HCEC 1CT (cell line): ENCODE results near the gene BIRC7.

Experiments
- DNase-seq: peaks from one replicate; pipeline ENCODE4 v3.0.0-alpha.2; 2017

BIRC7 gene

GRCh38 chr20:63268671-63269439 lies 33.1 kb downstream of the BIRC7 start:
- DNase-seq = no peak

- no peak for DNase-seq
Observed at GRCh38 chr20:63269724-63270123, 34.0 kb downstream of the BIRC7 start.

- DNase-seq = no peak
Observed at GRCh38 chr20:63270606-63271325, 35.1 kb downstream of the BIRC7 start.

GRCh38 chr20:63272105-63273058 lies 36.7 kb downstream of the BIRC7 start, which contains the start of gene ARFGAP1:
ARFGAP1 (plus strand) TSS chr20:63272813; CDS start chr20:63275581, 2,768 bp downstream.
- DNase-seq = peak; percentile 86

- DNase-seq = no peak
Observed at GRCh38 chr20:63273059-63273579, 37.4 kb downstream of the BIRC7 start.

- DNase-seq = peak; percentile 64
Observed at GRCh38 chr20:63273635-63274380, 38.1 kb downstream of the BIRC7 start.

GRCh38 chr20:63274381-63275228 lies 38.9 kb downstream of the BIRC7 start:
- no peak for DNase-seq

- no peak for DNase-seq
Observed at GRCh38 chr20:63275825-63276224, 40.1 kb downstream of the BIRC7 start.

- DNase-seq = no peak
Observed at GRCh38 chr20:63276956-63277355, 41.3 kb downstream of the BIRC7 start.

GRCh38 chr20:63277466-63278272 lies 42.0 kb downstream of the BIRC7 start:
- no peak for DNase-seq

GRCh38 chr20:63278661-63279060 lies 43.0 kb downstream of the BIRC7 start:
- no peak for DNase-seq

- no peak for DNase-seq
Observed at GRCh38 chr20:63279931-63280330, 44.2 kb downstream of the BIRC7 start.

- DNase-seq = no peak
Observed at GRCh38 chr20:63280371-63280770, 44.7 kb downstream of the BIRC7 start.

GRCh38 chr20:63280929-63281545 lies 45.3 kb downstream of the BIRC7 start:
- DNase-seq = peak; percentile 11

GRCh38 chr20:63281742-63282665 lies 46.3 kb downstream of the BIRC7 start:
- no peak for DNase-seq

GRCh38 chr20:63282946-63283345 lies 47.2 kb downstream of the BIRC7 start:
- no peak for DNase-seq

- DNase-seq = no peak
Observed at GRCh38 chr20:63283397-63284082, 47.8 kb downstream of the BIRC7 start.

GRCh38 chr20:63284083-63284440 lies 48.4 kb downstream of the BIRC7 start:
- no peak for DNase-seq
